Immature natural killer cell (primary cell): ENCODE data around the gene CTSC. TPM values are rescaled to one million over a fixed set of nuclear protein-coding genes. Genes with fewer than 3 reads are reported as not detected.
"Not testable (repeated sequence)": the region's sequence is repeated elsewhere in the genome, so short reads cannot be mapped to it uniquely, and the experiment has no call there.

Experiments used
- DNase-seq, 3 donors: peaks; one replicate each; pipeline ENCODE4 v3.0.0; 2022; ENCODE audit warnings: mixed read lengths in 1 of 3
- H3K27ac Mint-ChIP-seq, 6 donors: one replicate each; pipeline ENCODE4 v1.8.0; 2020; ENCODE audit warnings: mixed read lengths in 6 of 6, mild to moderate bottlenecking in 5 of 6, inconsistent platforms in 4 of 6, moderate library complexity in 3 of 6
- H3K27me3 Mint-ChIP-seq, 3 donors: one replicate each; pipeline ENCODE4 v1.8.0; 2020 to 2021; ENCODE audit warnings: low read depth in 3 of 3, mild to moderate bottlenecking in 3 of 3, mixed read lengths in 3 of 3, moderate library complexity in 3 of 3, inconsistent platforms in 1 of 3
- H3K36me3 Mint-ChIP-seq, 3 donors: one replicate each; pipeline ENCODE4 v1.8.0; 2020; ENCODE audit warnings: mixed read lengths in 3 of 3, inconsistent platforms in 2 of 3, mild to moderate bottlenecking in 2 of 3
- H3K4me1 Mint-ChIP-seq, 2 donors: one replicate each; pipeline ENCODE4 v1.8.0; 2020; ENCODE audit warnings: inconsistent platforms in 2 of 2, mild to moderate bottlenecking in 2 of 2, mixed read lengths in 2 of 2, moderate library complexity in 1 of 2
- H3K4me3 Mint-ChIP-seq, 5 donors: one replicate each; pipeline ENCODE4 v1.8.0; 2020; ENCODE audit warnings: mild to moderate bottlenecking in 5 of 5, mixed read lengths in 5 of 5, inconsistent platforms in 3 of 5, moderate library complexity in 3 of 5
- H3K9me3 Mint-ChIP-seq, 6 donors: one replicate each; pipeline ENCODE4 v1.8.0; 2020; ENCODE audit warnings: mild to moderate bottlenecking in 6 of 6, mixed read lengths in 6 of 6, inconsistent platforms in 4 of 6, moderate library complexity in 3 of 6
- polyA plus RNA-seq, 3 donors: library from polyadenylated mRNA; unstranded; fragments of 300-500 nt; fragmentation: Illumina TruSeq; gene quantifications; one replicate each; pipeline ENCODE4 v1.2.3, GENCODE V29; 2021

Gene CTSC
- polyA plus RNA-seq, 3 donors from 2014 or later, result 389 to 655 (median 558) TPM

DNA sequence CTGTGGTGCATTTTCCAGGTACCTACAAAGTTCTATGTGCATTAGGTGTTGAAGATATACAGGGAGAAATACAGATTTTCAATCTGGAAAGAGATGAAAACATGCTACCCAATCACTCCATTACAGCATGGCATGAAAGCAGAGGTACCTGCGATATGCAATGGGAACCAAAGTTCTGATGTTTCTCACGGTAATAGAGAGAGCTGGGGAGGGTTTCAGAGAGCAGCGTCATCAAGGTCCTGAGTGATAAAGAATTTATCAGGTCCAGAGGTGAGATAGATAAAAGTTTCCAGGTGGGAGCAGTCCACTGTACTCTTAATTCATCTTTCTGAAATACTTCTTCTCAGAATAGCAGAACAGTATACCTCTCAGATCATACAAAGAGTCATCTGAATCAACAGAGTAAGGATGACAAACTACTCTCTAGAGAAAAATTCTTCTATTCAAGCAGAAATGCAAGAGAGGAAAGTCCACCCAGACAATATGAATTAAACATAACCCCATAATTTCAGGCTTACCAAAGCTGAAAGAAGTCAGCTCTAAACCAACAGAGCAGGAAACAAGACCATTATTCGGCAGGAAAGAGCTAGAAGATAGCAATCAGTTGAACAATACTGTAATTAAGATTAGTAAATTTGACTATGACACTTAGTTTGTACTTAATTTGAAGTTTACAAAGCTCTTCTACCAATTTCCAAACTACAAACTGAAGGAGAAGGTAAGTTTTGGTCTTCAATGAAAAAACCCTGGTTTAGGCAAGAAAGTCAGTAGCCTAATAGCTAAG lies 12.8 kb downstream of the CTSC start:
- H3K36me3 Mint-ChIP-seq, result peaks cover 35 to 60% (median 57%) of the 10 kb centered on the region in 3 donors
- H3K27me3 Mint-ChIP-seq, result no peaks in the 10 kb centered on the region
- H3K9me3 Mint-ChIP-seq, result no peaks in the 10 kb centered on the region
- H3K27ac Mint-ChIP-seq, result peak overlapping the region; percentile 52 to 91 (median 86)
- H3K4me1 Mint-ChIP-seq, result peaks cover 98 to 100% of the 10 kb centered on the region in 2 donors
- DNase-seq, result no peak
- H3K4me3 Mint-ChIP-seq, result peak overlapping the region; percentile 34 to 75 (median 72)

DNA sequence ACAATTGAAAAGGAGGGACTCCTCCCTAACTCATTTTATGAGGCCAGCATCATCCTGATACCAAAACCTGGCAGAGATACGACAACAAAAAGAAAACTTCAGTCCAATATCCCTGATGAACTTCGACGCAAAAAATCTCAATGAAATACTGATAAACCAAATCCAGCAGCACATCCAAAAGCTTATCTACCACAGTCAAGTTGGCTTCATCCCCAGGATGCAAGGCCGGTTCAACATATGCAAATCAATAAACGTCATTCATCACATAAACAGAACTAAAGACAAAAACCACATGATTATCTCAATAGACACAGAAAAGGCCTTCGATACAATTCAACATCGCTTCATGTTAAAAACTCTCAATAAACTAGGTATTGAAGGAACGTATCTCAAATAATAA lies 14.7 kb downstream of the CTSC start:
- Mint-ChIP-seq H3K4me3 (peak overlapping the region in 4 of 5 donors; percentile 21 to 75 (median 30)), H3K4me1 (peaks cover 84 to 96% of the 10 kb centered on the region in 2 donors), H3K27ac (peak overlapping the region in 5 of 6 donors; percentile 60 to 91 (median 73)), H3K36me3 (peaks cover 25 to 53% (median 50%) of the 10 kb centered on the region in 3 donors)
- not testable (repeated sequence) for H3K9me3 Mint-ChIP-seq, H3K27me3 Mint-ChIP-seq, DNase-seq

DNA sequence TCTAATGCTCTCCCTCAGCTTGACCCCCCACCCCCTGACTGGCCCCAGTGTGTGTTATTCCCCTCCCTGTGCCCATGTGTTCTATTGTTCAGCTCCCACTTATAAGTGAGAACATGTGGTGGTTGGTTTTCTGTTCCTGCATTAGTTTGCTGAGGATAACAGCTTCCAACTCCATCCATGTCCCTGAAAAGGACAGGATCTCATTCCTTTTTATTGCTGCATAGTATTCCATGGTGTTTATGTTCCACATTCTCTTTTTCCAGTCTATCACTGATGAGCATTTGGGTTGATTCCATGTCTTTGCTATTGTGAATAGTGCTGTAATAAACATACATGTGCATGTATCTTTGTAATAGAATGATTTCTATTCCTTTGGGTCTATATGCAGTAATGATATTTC lies 16.1 kb downstream of the CTSC start:
- not testable (repeated sequence) for H3K9me3 Mint-ChIP-seq, H3K27me3 Mint-ChIP-seq, DNase-seq
- Mint-ChIP-seq H3K27ac (peak overlapping the region; percentile 40 to 91 (median 66)), H3K4me1 (peaks cover 75 to 93% of the 10 kb centered on the region in 2 donors), H3K4me3 (peak overlapping the region in 2 of 5 donors; percentile 15 to 75), H3K36me3 (peaks cover 22 to 56% (median 40%) of the 10 kb centered on the region in 3 donors)

DNA sequence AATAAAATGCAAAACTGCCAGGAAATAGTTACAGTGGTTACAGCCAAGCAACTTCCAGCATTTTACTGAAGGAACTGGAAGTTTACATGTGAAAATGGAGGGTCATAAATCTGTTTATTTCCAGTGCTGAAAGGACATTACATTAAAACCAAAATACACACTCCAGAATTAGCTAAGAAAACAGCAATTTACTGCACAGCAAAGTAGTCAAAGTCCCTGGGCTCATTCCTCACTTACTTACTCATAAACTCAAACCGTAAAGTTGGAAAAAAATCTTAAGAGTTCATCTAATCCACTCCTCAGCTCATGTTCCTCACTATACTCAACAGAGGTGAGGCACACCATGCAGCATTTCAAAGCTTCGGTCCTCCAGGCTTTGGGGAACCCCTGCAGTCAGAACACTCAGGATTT lies 17.4 kb downstream of the CTSC start:
- peaks cover 23 to 53% (median 36%) of the 10 kb centered on the region in 3 donors for H3K36me3 Mint-ChIP-seq
- H3K27me3 Mint-ChIP-seq, result no peaks in the 10 kb centered on the region

DNA sequence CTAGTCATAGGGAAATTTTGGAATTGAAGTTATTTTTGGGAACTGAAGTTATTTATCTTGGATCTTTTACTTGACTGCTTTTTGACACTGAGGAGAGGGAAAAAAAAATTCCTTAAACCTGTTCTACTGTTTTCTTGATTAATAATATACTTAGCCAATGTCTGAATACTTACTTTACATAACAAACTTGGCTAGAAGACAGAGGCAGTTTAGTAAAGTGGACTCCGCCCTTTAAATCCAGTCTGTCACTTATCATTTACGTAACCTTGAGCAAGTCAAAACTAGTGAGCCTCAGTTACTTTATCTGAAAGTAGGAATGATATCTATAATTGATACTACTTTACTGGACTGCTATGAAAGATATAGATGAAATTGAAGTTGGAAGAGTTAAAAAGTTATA lies 19.5 kb downstream of the CTSC start:
- H3K4me1 Mint-ChIP-seq, result peaks cover 72 to 93% of the 10 kb centered on the region in 2 donors
- H3K27ac Mint-ChIP-seq, result peak overlapping the region; percentile 30 to 67 (median 46)
- DNase-seq, result no peak
- H3K36me3 Mint-ChIP-seq, result peaks cover 22 to 47% (median 29%) of the 10 kb centered on the region in 3 donors
- H3K9me3 Mint-ChIP-seq, result no peaks in the 10 kb centered on the region
- H3K4me3 Mint-ChIP-seq, result no peak overlapping the region
- H3K27me3 Mint-ChIP-seq, result no peaks in the 10 kb centered on the region

More for the DNA sequence above, 17.4 kb downstream of the CTSC start:
- H3K27ac Mint-ChIP-seq, result peak overlapping the region; percentile 47 to 85 (median 68)
- no peak for DNase-seq
- peak overlapping the region in 4 of 5 donors; percentile 4 to 39 (median 23) for H3K4me3 Mint-ChIP-seq
- peaks cover 73 to 93% of the 10 kb centered on the region in 2 donors for H3K4me1 Mint-ChIP-seq
- no peaks in the 10 kb centered on the region for H3K9me3 Mint-ChIP-seq

DNA sequence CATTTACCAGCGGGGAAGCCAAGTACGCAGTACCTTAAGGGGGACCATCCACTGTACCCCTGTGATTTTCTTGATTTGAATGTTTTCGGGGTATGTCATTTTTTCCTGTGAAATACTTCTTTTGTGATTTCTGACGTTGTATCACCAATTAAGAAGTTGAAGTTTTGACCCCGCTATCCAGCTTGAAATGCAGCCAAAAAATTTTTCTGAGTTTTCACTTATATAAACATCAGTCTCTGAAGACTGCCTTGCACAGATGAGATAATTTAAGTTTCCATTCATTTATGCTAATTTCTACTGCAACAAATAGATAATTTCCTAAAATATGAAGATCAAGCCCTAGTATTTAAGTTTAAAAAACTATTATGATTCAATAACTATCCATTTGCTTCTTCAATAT lies 20.0 kb downstream of the CTSC start:
- H3K27ac Mint-ChIP-seq, result peak overlapping the region in 5 of 6 donors; percentile 19 to 67 (median 37)
- peaks cover 21 to 43% (median 26%) of the 10 kb centered on the region in 3 donors for H3K36me3 Mint-ChIP-seq
- no peaks in the 10 kb centered on the region for H3K9me3 Mint-ChIP-seq
- DNase-seq, result no peak
- peaks cover 72 to 93% of the 10 kb centered on the region in 2 donors for H3K4me1 Mint-ChIP-seq
- no peaks in the 10 kb centered on the region for H3K27me3 Mint-ChIP-seq
- no peak overlapping the region for H3K4me3 Mint-ChIP-seq

DNA sequence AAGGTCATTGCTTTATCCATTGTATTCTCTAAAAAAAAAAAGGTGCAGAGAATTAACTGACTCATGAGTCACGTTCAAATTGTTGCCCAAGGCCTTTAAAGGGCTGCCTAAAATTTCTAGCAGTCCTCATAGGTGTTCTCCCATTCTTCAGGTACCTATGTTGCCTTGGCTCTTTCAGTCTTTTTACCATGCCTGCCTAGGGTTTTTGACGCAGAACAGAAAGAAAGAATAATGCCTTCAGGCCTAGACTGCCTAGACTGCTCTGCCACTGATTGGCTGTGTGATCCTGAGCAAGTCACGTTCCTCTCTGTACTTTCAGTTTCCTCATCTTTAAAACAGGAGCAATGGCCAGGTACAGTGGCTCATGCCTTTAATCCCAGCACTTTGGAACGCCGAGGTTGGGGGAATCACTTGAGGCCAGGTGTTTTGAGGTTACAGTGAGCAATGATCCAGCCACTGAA lies 21.5 kb downstream of the CTSC start:
- Mint-ChIP-seq H3K4me3 (no peak overlapping the region), H3K36me3 (peaks cover 7 to 39% (median 14%) of the 10 kb centered on the region in 3 donors), H3K9me3 (no peaks in the 10 kb centered on the region), H3K27me3 (no peaks in the 10 kb centered on the region), H3K4me1 (peaks cover 72 to 93% of the 10 kb centered on the region in 2 donors), H3K27ac (peak overlapping the region; percentile 7 to 79 (median 44))
- DNase-seq, result no peak

DNA sequence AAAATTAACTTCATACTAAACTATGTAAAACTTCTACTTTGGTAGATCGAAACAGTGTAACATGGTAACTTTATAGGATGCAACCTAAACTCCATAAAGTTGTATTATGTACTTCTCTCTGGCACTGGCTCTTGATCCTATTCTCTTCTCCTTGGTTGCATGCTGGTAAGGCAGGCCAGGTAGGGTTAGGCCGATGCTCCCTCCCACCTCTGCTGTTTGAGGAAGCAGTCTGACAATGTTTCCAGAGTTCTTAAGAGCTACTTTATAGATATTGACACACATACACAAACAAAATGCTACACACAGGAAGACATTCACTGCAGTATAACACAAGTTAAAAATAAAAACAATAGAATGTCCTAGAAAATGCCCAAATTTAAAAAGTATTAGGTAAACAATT lies 22.5 kb downstream of the CTSC start:
- Mint-ChIP-seq H3K9me3 (no peaks in the 10 kb centered on the region), H3K36me3 (peaks cover 7 to 40% (median 15%) of the 10 kb centered on the region in 3 donors), H3K4me1 (peaks cover 71 to 93% of the 10 kb centered on the region in 2 donors), H3K27me3 (no peaks in the 10 kb centered on the region), H3K4me3 (no peak overlapping the region), H3K27ac (peak overlapping the region; percentile 1 to 86 (median 50))
- no peak for DNase-seq

DNA sequence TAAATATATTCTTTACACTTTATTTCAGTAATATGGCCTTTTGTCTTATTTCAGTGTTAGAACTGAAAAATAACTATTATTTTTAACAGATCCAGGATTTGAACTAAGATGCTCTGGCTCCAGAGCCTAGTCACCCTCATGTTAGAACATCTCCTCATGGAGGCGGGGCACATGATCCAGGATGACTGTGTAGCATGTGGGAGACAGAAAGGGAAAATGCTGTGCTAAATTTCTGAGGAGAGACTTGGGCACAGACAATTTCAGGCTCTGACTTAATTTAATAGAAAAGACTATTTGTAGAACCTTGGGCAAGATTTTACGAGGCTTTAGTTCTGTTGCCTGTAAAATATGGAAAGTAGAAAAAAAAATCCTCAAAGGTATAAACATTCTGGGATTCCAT lies 24.1 kb downstream of the CTSC start:
- Mint-ChIP-seq H3K27ac (peak overlapping the region; percentile 71 to 85 (median 78)), H3K9me3 (no peaks in the 10 kb centered on the region), H3K27me3 (no peaks in the 10 kb centered on the region), H3K4me3 (peak overlapping the region in 2 of 5 donors; percentile 12 to 25), H3K36me3 (peaks cover 7 to 51% (median 27%) of the 10 kb centered on the region in 3 donors), H3K4me1 (peaks cover 77 to 95% of the 10 kb centered on the region in 2 donors)
- no peak for DNase-seq

DNA sequence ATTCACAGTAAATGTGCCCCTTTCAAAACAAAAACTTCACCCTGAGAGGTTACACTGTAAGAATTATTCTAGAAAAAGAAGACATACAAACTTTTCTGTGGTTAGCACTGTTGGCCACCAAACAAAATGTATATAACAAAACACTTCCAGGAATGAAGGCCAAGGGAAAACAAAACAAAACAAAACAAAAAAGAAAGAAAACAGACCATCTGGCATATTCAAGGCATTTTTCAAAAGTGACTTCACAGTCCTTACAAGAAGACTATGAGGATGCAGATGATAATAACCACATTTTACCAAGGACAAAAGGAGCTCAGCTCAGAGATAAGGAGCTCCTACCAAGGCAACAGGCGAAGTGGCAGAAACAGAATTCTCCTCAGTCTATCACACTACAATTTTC lies 24.9 kb downstream of the CTSC start:
- H3K27ac Mint-ChIP-seq, result peak overlapping the region; percentile 71 to 85 (median 78)
- H3K27me3 Mint-ChIP-seq, result no peaks in the 10 kb centered on the region
- no peaks in the 10 kb centered on the region for H3K9me3 Mint-ChIP-seq
- no peak for DNase-seq
- H3K4me3 Mint-ChIP-seq, result peak overlapping the region; percentile 13 to 75 (median 62)
- H3K4me1 Mint-ChIP-seq, result peaks cover 74 to 94% of the 10 kb centered on the region in 2 donors
- peaks cover 12 to 53% (median 32%) of the 10 kb centered on the region in 3 donors for H3K36me3 Mint-ChIP-seq

DNA sequence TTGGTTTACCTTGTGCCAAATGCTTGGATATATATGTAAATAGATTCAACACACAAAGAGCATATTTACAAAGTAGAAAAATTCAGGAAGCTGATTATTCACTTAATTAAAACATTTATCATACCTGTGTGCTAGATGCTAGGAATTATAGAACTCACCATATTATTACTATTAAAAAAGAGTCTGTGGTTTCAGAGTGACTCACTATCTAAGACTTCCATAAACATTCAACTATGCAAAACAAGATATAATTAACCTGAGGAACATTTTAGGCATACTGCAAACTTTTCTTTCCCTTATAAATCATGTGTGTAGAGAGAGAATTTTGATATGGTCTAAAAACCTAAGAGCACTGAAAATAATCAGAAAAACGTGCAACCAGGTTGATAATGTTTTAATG lies 27.3 kb downstream of the CTSC start:
- Mint-ChIP-seq H3K27me3 (no peaks in the 10 kb centered on the region), H3K4me3 (peak overlapping the region in 1 of 5 donors; percentile 23), H3K27ac (peak overlapping the region in 5 of 6 donors; percentile 41 to 80 (median 66)), H3K9me3 (no peaks in the 10 kb centered on the region), H3K36me3 (peaks cover 27 to 64% (median 41%) of the 10 kb centered on the region in 3 donors), H3K4me1 (peaks cover 79 to 98% of the 10 kb centered on the region in 2 donors)
- DNase-seq, result no peak

DNA sequence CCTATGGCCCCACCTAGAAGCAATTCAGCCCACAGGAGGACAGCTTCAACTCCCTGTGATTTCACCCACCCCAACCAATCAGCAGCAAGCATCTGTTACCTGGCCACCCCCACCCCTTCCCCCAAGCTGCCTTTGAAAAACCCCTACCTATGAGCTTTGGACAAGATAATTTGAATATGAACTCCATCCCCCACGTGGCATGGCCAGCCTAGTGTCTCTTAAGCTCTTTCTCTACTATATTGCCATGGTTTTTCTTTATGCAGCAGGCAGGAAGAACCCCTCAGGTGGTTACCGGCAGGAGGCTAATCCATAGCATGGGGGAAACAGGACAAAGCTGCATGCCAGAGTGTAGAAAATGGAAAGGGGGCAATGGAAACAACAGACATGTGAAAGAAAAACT lies 29.0 kb downstream of the CTSC start:
- H3K36me3 Mint-ChIP-seq, result peaks cover 31 to 65% (median 40%) of the 10 kb centered on the region in 3 donors
- peaks cover 79 to 98% of the 10 kb centered on the region in 2 donors for H3K4me1 Mint-ChIP-seq
- H3K9me3 Mint-ChIP-seq, result no peaks in the 10 kb centered on the region
- no peak overlapping the region for H3K4me3 Mint-ChIP-seq
- H3K27ac Mint-ChIP-seq, result peak overlapping the region in 3 of 6 donors; percentile 49 to 73 (median 52)
- no peak for DNase-seq
- no peaks in the 10 kb centered on the region for H3K27me3 Mint-ChIP-seq

DNA sequence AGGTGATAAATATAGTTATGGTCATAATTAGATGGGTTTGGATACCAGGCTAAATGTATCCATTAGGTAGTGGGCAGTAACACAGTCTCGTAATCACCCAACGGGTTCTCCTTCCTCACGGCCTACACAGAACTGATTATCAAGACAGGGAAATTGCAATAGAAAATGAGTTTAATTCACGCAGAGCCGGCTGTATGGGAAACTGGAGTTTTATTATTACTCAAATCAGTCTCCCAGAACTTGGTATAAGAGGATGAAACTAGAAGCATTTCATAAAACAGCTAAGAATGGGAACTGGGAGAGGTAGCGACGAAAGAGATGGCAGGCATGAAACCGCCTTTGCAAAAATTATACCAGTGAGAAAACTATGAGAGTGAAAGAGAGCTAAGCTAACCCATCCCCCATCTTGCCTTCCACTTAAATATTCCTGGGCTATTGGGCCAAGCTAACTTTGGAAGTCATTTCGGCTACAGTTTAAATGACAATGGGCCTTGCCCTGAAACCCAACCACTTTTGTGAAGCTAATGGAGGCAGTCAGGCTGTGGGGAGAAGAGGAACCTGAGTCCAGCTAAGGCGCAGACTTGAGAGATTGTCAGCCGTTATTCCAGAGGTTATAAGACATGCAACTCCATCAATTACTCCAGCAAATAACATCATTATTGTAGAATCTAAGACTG lies 29.6 kb downstream of the CTSC start:
- H3K9me3 Mint-ChIP-seq, result no peaks in the 10 kb centered on the region
- H3K4me3 Mint-ChIP-seq, result peak overlapping the region in 1 of 5 donors; percentile 5
- H3K27me3 Mint-ChIP-seq, result peaks cover 0 to under 1% (median 0%) of the 10 kb centered on the region in 3 donors
- peak overlapping the region; percentile 16 to 84 (median 59) for H3K27ac Mint-ChIP-seq
- H3K4me1 Mint-ChIP-seq, result peaks cover 79 to 98% of the 10 kb centered on the region in 2 donors
- peaks cover 32 to 71% (median 43%) of the 10 kb centered on the region in 3 donors for H3K36me3 Mint-ChIP-seq
- DNase-seq, result no peak
